B cell (primary cell): ENCODE data around the gene CROCC. TPM values are rescaled to one million over a fixed set of nuclear protein-coding genes. Genes with fewer than 3 reads are reported as not detected.
"Not testable (repeated sequence)": the region's sequence is repeated elsewhere in the genome, so short reads cannot be mapped to it uniquely, and the experiment has no call there.

Source experiments
- ATAC-seq: fragments of 200-7000 bp; cut with Tn5 transposase; one replicate; pipeline ENCODE4 v1.10.0; 2021; ENCODE audit warnings: low read depth, mild to moderate bottlenecking, moderate number of reproducible peaks, moderate library complexity
- CTCF ChIA-PET: fragments of 350-600 bp; sonication (Branson Sonifier 250); formaldehyde crosslinking; loops from one replicate; lab custom pipeline; 2021; ENCODE audit warnings: antibody characterized with exemption, inconsistent platforms; lab: Charles Lee
- POLR2A ChIA-PET: fragments of 350-600 bp; sonication (Branson Sonifier 250); formaldehyde crosslinking; loops from one replicate; lab custom pipeline; 2021; ENCODE audit warnings: antibody characterized with exemption; lab: Charles Lee
- DNase-seq: peaks from one replicate; pipeline ENCODE4 v3.0.0; 2013
- H2AFZ ChIP-seq: 2 replicates; pipeline ENCODE4 v1.6.1; 2012; ENCODE audit warnings: mild to moderate bottlenecking, low read depth, low read length; ENCODE audit not compliant: insufficient read depth, poor library complexity, severe bottlenecking
- H3K27ac ChIP-seq, 2 donors: 1 replicate in 1 of 2; 2 replicates in 1 of 2; pipeline ENCODE4 v1.5.1; 2012 to 2013; ENCODE audit warnings: low read length in 2 of 2, mild to moderate bottlenecking in 2 of 2, moderate library complexity in 1 of 2
- H3K27me3 ChIP-seq, 4 experiments: fragments of 200-600 bp in 1 of 4; sonication (generic) in 1 of 4; replicated peaks in 1 of 4; 1 replicate in 2 of 4; 2 replicates in 2 of 4; pipeline versions ENCODE4 v1.6.1 to v1.7.0; 2013 to 2016; ENCODE audit warnings: low read length in 3 of 4, mild to moderate bottlenecking in 2 of 4, mixed read lengths in 1 of 4, moderate library complexity in 1 of 4; ENCODE audit not compliant: insufficient read depth in 4 of 4, control insufficient read depth in 3 of 4; ENCODE audit errors: control extremely low read depth in 1 of 4
- H3K36me3 ChIP-seq, 2 experiments: replicated peaks in 1 of 2; 1 replicate in 1 of 2; 2 replicates in 1 of 2; pipeline versions ENCODE4 v1.6.1 to v1.7.1; 2013; ENCODE audit warnings: low read length in 1 of 2; ENCODE audit not compliant: insufficient read depth in 2 of 2, control insufficient read depth in 1 of 2; ENCODE audit errors: control extremely low read depth in 1 of 2, extremely low read depth in 1 of 2
- H3K4me1 ChIP-seq, 2 donors: fragments of 200-600 bp in 1 of 2; sonication (generic) in 1 of 2; 1 replicate in 1 of 2; 2 replicates in 1 of 2; pipeline versions ENCODE4 v1.5.1 to v1.6.1; 2013 to 2017; ENCODE audit warnings: low read length in 2 of 2; ENCODE audit not compliant: control insufficient read depth in 2 of 2, insufficient read depth in 2 of 2
- H3K4me2 ChIP-seq: replicated peaks from 2 replicates; pipeline ENCODE3; 2012; ENCODE audit warnings: mild to moderate bottlenecking, low read depth, low read length; ENCODE audit not compliant: poor library complexity, severe bottlenecking
- H3K4me3 ChIP-seq, 5 experiments: fragments of 200-600 bp in 1 of 5; sonication (generic) in 1 of 5; 1 replicate in 3 of 5; 2 replicates in 2 of 5; pipeline versions ENCODE4 v1.5.1 to v1.7.0; 2011 to 2016; ENCODE audit warnings: low read length in 4 of 5, mild to moderate bottlenecking in 4 of 5, low read depth in 2 of 5, control low read depth in 1 of 5, moderate library complexity in 1 of 5; ENCODE audit not compliant: insufficient read depth in 1 of 5; ENCODE audit errors: control extremely low read depth in 1 of 5, extremely low read depth in 1 of 5
- H3K79me2 ChIP-seq: fragments of 200-600 bp; sonication (generic); one replicate; pipeline ENCODE4 v1.6.0; 2016; ENCODE audit warnings: low read length; ENCODE audit not compliant: control insufficient read depth, insufficient read depth
- H3K9ac ChIP-seq: fragments of 200-600 bp; sonication (generic); 2 replicates; pipeline ENCODE4 v1.6.1; 2017; ENCODE audit warnings: mild to moderate bottlenecking, low read length, moderate library complexity
- H3K9me3 ChIP-seq, 3 donors: one replicate each; pipeline versions ENCODE4 v1.6.1 to v1.7.1; 2013; ENCODE audit warnings: low read length in 2 of 3; ENCODE audit not compliant: control insufficient read depth in 2 of 3, insufficient read depth in 1 of 3; ENCODE audit errors: control extremely low read depth in 1 of 3
- H4K20me1 ChIP-seq: 2 replicates; pipeline ENCODE4 v1.6.0; 2012; ENCODE audit warnings: mild to moderate bottlenecking, low read length; ENCODE audit not compliant: insufficient read depth, control insufficient read depth, poor library complexity, severe bottlenecking
- H3K27ac Mint-ChIP-seq: one replicate; pipeline ENCODE4 v1.8.0; 2021; ENCODE audit warnings: mixed read lengths
- H3K27me3 Mint-ChIP-seq: one replicate; pipeline ENCODE4 v1.8.0; 2021; ENCODE audit warnings: mixed read lengths
- H3K4me1 Mint-ChIP-seq: one replicate; pipeline ENCODE4 v1.8.0; 2021; ENCODE audit warnings: mixed read lengths
- H3K4me3 Mint-ChIP-seq: one replicate; pipeline ENCODE4 v1.8.0; 2021; ENCODE audit warnings: mixed read lengths
- H3K9me3 Mint-ChIP-seq: one replicate; pipeline ENCODE4 v1.8.0; 2022; ENCODE audit warnings: mixed read lengths; ENCODE audit not compliant: insufficient read depth
- EZH2 ChIP-seq: IDR thresholded peaks from 2 replicates; pipeline ENCODE4 v1.6.1; 2012; ENCODE audit warnings: borderline replicate concordance, low read depth, mild to moderate bottlenecking, moderate library complexity, low read length; ENCODE audit not compliant: insufficient read depth, poor library complexity, severe bottlenecking
- WGBS: methylation state at CpG from one replicate; pipeline ENCODE4 v1.1.5; 2013; ENCODE audit warnings: missing lambda C conversion rate; ENCODE audit not compliant: insufficient coverage; 5-methylcytosine and 5-hydroxymethylcytosine counted together
- intact Hi-C: fragments of 100-400 bp; cut with micrococcal nuclease; formaldehyde crosslinking; loops from one replicate; pipeline ENCODE4 v1.10.0; 2022
- polyA plus RNA-seq: library from polyadenylated mRNA; depleted of rRNA; stranded (reverse); fragments of >200 nt; gene quantifications from 2 replicates; pipeline ENCODE4 v1.2.3, GENCODE V29; 2012
- total RNA-seq, 2 donors: library from RNA; stranded (reverse); fragments of 120-200 nt in 1 of 2; gene quantifications; 1 replicate in 1 of 2; 2 replicates in 1 of 2; pipeline versions ENCODE4 v1.2.3 to v1.2.4, GENCODE V29; 2013 to 2022
- TF ChIP-seq, protein P1 (sequence below): fragments of 200-600 bp; IDR thresholded peaks from one replicate; pipeline ENCODE4 v1.8.0; 2022; ENCODE audit warnings: antibody characterized with exemption, mild to moderate bottlenecking

The CROCC gene
- total and polyA plus RNA-seq, 2 donors (not counting 1 experiment from before 2014, with no cell fraction given): 66.2 to 120 TPM

GRCh38 chr1:16938351-16939321, 16.9 kb downstream of the CROCC start:
- no peak overlapping the region for H3K4me3 Mint-ChIP-seq
- H3K4me1 Mint-ChIP-seq: no peaks in the 10 kb centered on the region
- Histone ChIP-seq H3K9ac (no peak overlapping the region), H2AFZ (no peak overlapping the region), H3K4me3 (no peak overlapping the region), H3K4me1 (no peaks in the 10 kb centered on the region), H3K27me3 (no peaks in the 10 kb centered on the region), H3K9me3 (no peaks in the 10 kb centered on the region), H3K4me2 (no peak overlapping the region), H4K20me1 (no peaks in the 10 kb centered on the region), H3K27ac (no peak overlapping the region), H3K36me3 (peaks cover 0 to 3% of the 10 kb centered on the region in 2 experiments), H3K79me2 (no peaks in the 10 kb centered on the region)
- ATAC-seq: no peak
- H3K9me3 Mint-ChIP-seq: no peaks in the 10 kb centered on the region
- ChIA-PET CTCF (no interaction called here), POLR2A (interaction anchor here (1.3 kb wide), 1 partner anchor 17 kb away, joined by 3 read pairs; the partner anchor contains the start of gene CROCC)
- intact Hi-C loops: no loop called here
- TF ChIP-seq EZH2: no peak
- TF ChIP-seq, protein P1, sequence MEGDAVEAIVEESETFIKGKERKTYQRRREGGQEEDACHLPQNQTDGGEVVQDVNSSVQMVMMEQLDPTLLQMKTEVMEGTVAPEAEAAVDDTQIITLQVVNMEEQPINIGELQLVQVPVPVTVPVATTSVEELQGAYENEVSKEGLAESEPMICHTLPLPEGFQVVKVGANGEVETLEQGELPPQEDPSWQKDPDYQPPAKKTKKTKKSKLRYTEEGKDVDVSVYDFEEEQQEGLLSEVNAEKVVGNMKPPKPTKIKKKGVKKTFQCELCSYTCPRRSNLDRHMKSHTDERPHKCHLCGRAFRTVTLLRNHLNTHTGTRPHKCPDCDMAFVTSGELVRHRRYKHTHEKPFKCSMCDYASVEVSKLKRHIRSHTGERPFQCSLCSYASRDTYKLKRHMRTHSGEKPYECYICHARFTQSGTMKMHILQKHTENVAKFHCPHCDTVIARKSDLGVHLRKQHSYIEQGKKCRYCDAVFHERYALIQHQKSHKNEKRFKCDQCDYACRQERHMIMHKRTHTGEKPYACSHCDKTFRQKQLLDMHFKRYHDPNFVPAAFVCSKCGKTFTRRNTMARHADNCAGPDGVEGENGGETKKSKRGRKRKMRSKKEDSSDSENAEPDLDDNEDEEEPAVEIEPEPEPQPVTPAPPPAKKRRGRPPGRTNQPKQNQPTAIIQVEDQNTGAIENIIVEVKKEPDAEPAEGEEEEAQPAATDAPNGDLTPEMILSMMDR: no peak
- DNase-seq: no peak
- H3K27me3 Mint-ChIP-seq: no peaks in the 10 kb centered on the region
- no peak overlapping the region for H3K27ac Mint-ChIP-seq
- 93% methylated on average over 50 of the region's 51 CpGs for WGBS

GRCh38 chr1:16939386-16940180, 17.9 kb downstream of the CROCC start:
- H3K27me3 ChIP-seq, H3K4me3 ChIP-seq, CTCF ChIA-PET, H3K79me2 ChIP-seq, H3K36me3 ChIP-seq, H3K9me3 Mint-ChIP-seq, H3K4me3 Mint-ChIP-seq, H3K4me1 Mint-ChIP-seq, DNase-seq, H3K4me2 ChIP-seq, intact Hi-C loops, H3K27ac Mint-ChIP-seq, H3K9me3 ChIP-seq, H3K9ac ChIP-seq, H2AFZ ChIP-seq, H3K27me3 Mint-ChIP-seq, H3K4me1 ChIP-seq, ATAC-seq, POLR2A ChIA-PET, H3K27ac ChIP-seq, H4K20me1 ChIP-seq: not testable (repeated sequence)
- 97% methylated on average over 32 of the region's 32 CpGs for WGBS
